GM19438 (cell line): ENCODE data around the gene TMEM179B.
A peak's percentile ranks its signal among the peaks of the same experiment; 100 is the strongest.

Source experiments
- ATAC-seq: cut with Tn5 transposase; IDR thresholded peaks from one replicate; pipeline ENCODE4 v1.9.1; 2021; ENCODE audit warnings: low read depth; ENCODE audit not compliant: unreplicated experiment

TMEM179B gene

GRCh38 chr11:62830904-62831519 is 43.8 kb downstream of the TMEM179B start:
- no peak for ATAC-seq

GRCh38 chr11:62831520-62832335 is 44.5 kb downstream of the TMEM179B start, which contains the start of gene STX5:
Gene STX5 (minus strand): TSS chr11:62832051. CDS start chr11:62831243, 808 bp downstream.
- ATAC-seq, result peak; percentile 79

GRCh38 chr11:62832336-62833234 is 45.4 kb downstream of the TMEM179B start, which contains the start of gene TEX54:
Gene TEX54 (minus strand): TSS chr11:62832841.
- no peak for ATAC-seq

- no peak for ATAC-seq
Observed at GRCh38 chr11:62835336-62835735, 48.1 kb downstream of the TMEM179B start.

- ATAC-seq, result peak; percentile 47
Observed at GRCh38 chr11:62839050-62839945, 52.1 kb downstream of the TMEM179B start, which contains the start of gene WDR74. Gene WDR74 (minus strand): TSS chr11:62839590. CDS start chr11:62839570, 20 bp downstream.
